AG10803 (cell line): ENCODE results near the gene FRMD1.

ENCODE experiments used
- DNase-seq: peaks from one replicate; pipeline ENCODE4 v3.0.0; 2010; ENCODE audit warnings: low read depth
- H3K4me3 ChIP-seq: 2 replicates; pipeline ENCODE4 v1.5.1; 2011; ENCODE audit warnings: mild to moderate bottlenecking, low read length, control low read depth
- CTCF ChIP-seq: conservative IDR thresholded peaks from 2 replicates; pipeline ENCODE4 v1.5.1; 2011; ENCODE audit warnings: mild to moderate bottlenecking, low read length, control low read depth, inconsistent platforms

The FRMD1 gene

GRCh38 chr6:168098431-168098861 is 19.4 kb upstream of the FRMD1 start:
- DNase-seq: no peak
- H3K4me3 ChIP-seq: no peak overlapping the region
- TF ChIP-seq CTCF: no peak

GRCh38 chr6:168097621-168098430 is 18.8 kb upstream of the FRMD1 start:
- no peak for DNase-seq
- H3K4me3 ChIP-seq: no peak overlapping the region
- no peak for TF ChIP-seq CTCF

- TF ChIP-seq CTCF: no peak
- no peak overlapping the region for H3K4me3 ChIP-seq
- no peak for DNase-seq
Measured at GRCh38 chr6:168097221-168097620, 18.2 kb upstream of the FRMD1 start.

GRCh38 chr6:168096271-168096764 is 17.3 kb upstream of the FRMD1 start:
- no peak overlapping the region for H3K4me3 ChIP-seq
- DNase-seq: no peak
- no peak for TF ChIP-seq CTCF

GRCh38 chr6:168095716-168096250 is 16.8 kb upstream of the FRMD1 start:
- no peak for TF ChIP-seq CTCF
- no peak overlapping the region for H3K4me3 ChIP-seq
- no peak for DNase-seq

GRCh38 chr6:168095171-168095691 is 16.2 kb upstream of the FRMD1 start:
- no peak overlapping the region for H3K4me3 ChIP-seq
- no peak for TF ChIP-seq CTCF
- DNase-seq: no peak

- H3K4me3 ChIP-seq: no peak overlapping the region
- DNase-seq: no peak
- no peak for TF ChIP-seq CTCF
Measured at GRCh38 chr6:168093634-168094033, 14.6 kb upstream of the FRMD1 start.
